NCI-H82 treated with DMSO at 0.1 percent for 48 hours (cell line): Measurements from ENCODE around the gene PSMB3.
"Not testable (repeated sequence)": the region's sequence is repeated elsewhere in the genome, so short reads cannot be mapped to it uniquely, and the experiment has no call there.

ENCODE experiments used
- DNase-seq: peaks from one replicate; lab custom pipeline; 2025; ENCODE audit not compliant: unreplicated experiment; lab: John Stamatoyannopoulos, UW

PSMB3 gene

DNA sequence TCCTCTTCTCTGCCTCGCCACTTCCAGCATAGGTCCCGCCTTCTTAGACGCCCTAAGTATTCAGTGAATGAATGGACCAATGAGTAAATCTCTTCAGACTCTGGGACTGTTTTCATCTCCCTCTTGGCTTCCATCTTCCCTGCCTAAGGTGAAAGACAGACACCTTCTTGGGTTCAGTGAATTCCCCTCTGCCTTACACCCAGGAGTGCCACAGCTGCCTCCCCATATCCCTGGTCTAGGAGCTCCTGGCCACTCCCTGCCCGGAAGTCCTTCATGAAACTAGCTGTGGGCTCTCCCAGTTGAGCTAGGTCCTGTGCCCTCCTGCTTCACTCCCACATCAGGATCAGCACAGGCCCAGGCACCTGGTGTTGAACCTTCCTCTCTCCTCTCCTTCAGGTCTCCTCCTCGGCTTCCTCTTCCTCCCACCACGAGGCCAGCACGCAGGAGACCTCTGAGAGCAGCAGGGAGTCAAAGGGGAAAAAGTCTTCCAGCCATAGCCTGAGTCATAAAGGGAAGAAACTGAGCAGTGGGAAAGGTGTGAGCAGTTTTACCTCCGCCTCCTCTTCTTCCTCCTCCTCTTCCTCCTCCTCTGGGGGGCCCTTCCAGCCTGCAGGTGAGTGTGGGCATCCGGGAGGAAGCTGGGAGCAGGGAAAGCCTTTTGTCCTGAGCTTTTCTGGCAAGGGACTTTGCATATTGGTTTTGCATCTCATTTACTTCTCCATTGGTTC, 37.2 kb upstream of the PSMB3 start:
- DNase-seq: no peak

DNA sequence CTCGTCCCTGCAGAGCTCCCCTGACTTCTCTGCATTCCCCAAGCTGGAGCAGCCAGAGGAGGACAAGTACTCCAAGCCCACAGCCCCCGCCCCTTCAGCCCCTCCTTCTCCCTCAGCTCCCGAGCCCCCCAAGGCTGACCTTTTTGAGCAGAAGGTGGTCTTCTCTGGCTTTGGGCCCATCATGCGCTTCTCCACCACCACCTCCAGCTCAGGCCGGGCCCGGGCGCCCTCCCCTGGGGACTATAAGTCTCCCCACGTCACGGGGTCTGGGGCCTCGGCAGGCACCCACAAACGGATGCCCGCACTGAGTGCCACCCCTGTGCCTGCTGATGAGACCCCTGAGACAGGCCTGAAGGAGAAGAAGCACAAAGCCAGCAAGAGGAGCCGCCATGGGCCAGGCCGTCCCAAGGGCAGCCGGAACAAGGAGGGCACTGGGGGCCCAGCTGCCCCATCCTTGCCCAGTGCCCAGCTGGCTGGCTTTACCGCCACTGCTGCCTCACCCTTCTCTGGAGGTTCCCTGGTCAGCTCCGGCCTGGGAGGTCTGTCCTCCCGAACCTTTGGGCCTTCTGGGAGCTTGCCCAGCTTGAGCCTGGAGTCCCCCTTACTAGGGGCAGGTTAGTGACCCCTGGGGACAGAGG, 36.1 kb upstream of the PSMB3 start:
- no peak for DNase-seq

DNA sequence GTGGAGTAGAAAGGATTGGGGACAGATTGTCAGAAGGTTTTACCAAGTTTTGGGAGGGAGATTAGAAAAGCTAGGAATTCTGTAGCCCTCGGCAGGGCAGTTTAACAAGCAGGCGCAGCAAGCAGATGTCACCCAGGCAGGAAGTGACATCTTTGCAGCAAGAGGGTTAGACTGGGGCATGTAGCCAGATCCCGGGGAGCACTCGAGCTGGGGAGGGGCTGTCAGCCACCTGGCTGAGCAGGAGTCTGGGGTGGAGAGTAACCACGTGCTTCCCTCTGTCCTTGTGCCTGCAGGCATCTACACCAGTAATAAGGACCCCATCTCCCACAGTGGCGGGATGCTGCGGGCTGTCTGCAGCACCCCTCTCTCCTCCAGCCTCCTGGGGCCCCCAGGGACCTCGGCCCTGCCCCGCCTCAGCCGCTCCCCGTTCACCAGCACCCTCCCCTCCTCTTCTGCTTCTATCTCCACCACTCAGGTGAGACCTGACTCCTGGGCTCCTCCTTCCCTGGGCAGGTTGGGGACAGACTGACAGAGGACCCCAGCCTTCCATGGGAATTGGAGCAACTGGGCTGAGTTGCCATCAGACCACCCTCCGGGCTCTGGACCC, 35.3 kb upstream of the PSMB3 start:
- no peak for DNase-seq

DNA sequence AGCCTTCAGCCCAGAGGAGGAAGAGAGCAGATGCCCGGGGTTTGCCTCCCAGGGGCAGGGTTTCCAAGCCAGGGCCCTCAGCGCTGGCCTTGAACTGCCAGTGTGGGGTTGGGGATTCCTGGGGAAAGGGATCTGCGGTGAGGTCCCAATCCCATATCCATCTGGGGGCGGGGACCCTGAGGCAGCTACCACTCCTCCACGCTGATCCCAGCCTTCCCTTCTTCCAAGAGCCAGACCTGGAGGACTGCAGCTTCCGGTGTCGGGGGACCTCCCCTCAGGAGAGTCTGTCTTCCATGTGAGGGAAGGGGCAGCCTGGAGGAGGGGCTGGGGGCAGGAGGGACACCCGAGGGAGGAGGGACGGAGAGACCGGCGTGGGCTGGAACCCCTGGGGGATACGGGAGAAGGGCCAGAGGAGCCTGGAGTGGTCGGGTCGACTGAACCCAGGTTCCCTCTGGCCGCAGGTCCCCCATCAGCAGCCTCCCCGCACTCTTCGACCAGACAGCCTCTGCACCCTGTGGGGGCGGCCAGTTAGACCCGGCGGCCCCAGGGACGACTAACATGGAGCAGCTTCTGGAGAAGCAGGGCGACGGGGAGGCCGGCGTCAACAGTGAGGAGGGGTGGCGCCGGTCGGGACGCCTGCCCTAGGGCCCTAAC, 33.1 kb upstream of the PSMB3 start:
- no peak for DNase-seq

DNA sequence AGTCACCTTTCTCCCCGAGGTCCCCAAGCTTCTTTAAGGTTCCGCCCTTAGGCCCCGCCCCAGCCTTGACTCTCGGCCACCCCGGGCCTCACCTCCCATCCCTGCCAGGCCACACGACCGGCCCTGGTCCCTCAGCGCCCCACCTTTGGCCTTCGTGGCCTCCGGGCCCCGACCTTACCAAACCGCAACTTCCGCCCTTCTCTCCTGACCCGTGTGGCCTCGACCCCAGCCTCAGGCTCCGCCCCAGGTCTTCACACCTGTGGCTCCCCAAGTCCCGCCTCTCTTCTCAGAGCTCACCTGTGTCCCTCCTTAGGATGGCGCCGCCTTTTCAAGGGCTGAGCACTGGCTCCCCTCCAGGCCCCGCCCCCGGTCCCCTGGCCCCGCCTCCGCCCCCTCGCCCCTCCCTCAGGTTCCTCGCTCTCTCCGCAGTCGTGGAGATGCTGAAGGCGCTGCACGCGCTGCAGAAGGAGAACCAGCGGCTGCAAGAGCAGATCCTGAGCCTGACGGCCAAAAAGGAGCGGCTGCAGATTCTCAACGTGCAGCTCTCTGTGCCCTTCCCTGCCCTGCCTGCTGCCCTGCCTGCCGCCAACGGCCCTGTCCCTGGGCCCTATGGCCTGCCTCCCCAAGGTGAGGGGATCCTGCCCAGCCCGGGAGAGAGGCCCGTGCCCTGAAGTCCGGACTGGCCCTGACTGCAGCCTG, 32.4 kb upstream of the PSMB3 start:
- DNase-seq: no peak

DNA sequence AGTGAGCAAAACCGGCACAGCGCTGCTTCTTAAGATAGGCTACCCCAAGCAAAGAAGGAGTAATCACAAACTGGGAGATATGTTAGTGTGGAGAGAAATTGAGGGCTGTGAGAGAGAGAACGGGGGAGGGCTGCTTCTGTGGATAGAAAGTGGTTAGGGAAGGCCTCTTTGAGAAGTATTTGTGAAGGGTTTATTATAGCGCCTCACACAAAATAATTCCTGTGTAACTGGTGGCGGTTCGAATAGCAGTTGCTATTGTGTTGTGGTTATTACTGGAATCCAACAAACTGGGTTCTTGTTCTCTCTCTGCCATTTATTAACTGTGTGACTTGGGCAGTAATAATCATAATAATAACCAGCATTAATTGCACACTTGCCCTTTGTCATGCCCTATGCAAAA, 31.6 kb upstream of the PSMB3 start:
- no peak for DNase-seq

DNA sequence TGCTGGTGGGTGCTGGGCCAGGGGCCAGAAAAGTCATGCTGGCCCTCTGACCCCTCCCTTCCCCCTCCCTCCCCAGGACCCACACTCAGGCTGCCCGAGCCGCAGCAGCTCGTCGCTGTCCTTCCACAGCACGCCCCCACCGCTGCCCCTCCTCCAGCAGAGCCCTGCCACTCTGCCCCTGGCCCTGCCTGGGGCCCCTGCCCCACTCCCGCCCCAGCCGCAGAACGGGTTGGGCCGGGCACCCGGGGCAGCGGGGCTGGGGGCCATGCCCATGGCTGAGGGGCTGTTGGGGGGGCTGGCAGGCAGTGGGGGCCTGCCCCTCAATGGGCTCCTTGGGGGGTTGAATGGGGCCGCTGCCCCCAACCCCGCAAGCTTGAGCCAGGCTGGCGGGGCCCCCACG, 30.7 kb upstream of the PSMB3 start:
- DNase-seq: no peak

DNA sequence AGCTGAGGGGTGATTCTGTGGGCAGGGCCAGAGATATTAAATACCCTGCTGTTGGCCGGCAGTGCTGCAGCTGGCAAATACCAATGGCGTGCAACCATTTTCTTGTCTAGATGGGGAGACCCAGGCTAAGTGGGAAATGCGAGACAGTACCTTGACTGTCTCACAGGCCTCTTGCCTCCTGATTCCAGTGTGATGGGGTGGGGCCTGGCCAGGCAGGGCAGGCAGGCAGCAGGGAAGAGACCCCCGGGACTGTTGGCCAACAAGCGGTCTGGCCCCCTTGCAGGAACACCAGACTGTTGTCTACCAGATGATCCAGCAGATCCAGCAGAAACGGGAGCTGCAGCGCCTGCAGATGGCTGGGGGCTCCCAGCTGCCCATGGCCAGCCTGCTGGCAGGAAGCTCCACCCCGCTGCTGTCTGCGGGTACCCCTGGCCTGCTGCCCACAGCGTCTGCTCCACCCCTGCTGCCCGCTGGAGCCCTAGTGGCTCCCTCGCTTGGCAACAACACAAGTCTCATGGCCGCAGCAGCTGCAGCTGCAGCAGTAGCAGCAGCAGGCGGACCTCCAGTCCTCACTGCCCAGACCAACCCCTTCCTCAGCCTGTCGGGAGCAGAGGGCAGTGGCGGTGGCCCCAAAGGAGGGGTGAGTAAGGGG, 28.1 kb upstream of the PSMB3 start:
- DNase-seq: no peak

DNA sequence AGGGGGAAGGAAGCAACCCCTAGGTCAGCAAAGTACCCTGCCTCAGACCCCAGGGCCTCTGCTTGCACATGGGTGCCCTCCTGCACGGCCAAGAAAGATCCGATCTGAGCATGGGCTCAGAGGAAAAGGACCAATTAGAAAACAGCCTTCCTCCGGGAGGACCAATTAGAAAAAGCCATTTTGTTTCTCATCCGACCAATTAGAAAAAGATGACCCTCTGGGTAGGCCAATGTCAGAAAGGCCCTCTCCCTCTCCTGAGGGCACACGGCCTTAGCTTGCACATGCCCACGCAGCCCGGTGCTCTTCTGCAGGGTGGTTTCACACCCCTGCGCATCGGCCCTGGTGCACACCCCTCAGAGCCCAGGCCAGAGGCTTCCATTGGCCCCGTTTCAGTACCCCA, 27.5 kb upstream of the PSMB3 start:
- DNase-seq: no peak

DNA sequence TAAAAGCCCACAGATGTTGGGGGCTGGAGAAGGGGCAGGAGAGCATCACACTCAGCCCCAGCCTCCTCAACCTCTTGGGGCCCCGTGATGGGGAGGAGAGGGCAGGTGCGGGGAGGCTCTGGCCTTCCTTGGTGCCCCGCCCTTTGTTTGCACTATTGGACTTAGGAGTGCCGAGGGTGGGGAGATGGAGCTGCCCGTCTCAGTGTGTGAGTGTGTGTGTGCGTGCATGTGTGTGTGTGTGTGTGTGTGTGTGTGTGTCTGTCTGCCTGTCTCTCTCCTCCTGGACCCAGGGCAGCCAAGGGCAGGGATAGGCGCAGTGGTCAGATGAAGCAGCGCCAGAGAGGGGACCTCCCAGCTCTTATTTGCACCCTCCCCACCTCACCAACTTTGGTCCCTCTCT, 26.4 kb upstream of the PSMB3 start:
- not testable (repeated sequence) for DNase-seq

DNA sequence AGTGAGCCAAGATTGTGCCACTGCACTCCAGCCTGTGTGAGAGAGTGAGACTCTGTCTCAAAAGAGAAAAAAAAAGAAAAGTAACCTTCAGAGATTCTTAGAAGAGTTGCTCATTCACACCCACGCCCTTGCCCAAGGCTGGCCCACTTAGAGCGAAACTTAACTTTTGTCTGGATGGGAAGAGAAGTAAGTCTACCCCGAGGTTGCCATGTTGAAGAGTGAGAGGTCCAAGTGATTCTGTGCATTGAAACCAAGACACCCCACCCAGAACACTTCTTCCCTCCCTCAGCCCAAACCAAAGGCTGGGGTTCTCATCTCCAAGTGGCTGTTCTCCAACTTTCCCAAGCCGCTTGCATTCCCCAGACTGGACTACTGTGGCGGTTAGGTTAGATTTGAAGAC, 24.8 kb upstream of the PSMB3 start:
- DNase-seq: no peak

DNA sequence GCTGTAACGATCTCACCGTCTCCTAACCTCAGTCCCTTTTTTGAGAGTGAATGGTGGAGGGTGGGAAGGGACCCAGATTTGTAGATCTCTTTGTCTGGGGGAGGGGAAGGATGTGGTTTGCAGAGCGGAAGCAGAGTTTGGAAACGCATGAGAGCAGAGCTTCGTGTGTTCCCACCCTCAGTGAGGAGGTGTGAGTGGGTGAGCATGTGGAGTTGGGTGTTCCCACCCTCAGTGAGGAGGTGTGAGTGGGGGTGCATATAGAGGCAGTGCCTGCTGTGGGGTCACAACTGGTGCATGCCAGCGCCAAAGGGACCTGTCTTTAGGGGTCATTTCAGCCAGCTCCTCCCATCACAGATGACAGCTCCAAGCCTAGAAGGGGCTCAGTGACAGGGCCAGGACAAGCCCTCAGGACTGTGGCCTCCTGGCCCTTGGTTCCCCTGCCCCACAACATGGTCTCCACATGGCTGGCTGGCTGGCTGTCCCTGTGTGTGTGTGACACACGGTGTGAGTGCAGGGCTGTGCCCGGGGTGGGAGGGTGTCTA, 24.2 kb upstream of the PSMB3 start:
- DNase-seq: no peak

DNA sequence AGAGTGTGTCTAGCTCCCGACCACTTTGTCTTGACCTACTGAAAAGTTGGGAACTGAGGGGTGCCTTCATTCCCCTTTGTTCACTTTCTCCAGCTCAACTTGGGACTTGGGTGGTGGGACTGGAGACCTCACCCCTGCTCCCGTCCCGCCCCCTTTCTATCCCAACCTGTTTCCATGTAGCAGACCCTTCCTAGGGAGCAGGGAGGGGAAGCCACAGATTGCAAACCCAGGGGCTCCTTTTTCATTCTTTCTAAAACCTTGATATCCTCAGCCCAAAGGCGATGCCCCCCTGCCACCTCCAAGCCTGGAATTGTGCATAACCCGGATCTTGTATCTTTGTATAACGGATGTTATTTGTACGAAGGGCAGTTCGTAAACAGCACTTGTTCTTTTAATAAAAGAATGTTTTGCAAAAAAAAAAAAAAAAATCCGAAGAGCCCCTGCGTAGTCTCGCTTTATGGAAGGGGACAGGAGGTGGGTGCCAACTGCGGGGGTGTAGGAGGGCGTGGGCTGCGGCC, 23.1 kb upstream of the PSMB3 start:
- DNase-seq: no peak

DNA sequence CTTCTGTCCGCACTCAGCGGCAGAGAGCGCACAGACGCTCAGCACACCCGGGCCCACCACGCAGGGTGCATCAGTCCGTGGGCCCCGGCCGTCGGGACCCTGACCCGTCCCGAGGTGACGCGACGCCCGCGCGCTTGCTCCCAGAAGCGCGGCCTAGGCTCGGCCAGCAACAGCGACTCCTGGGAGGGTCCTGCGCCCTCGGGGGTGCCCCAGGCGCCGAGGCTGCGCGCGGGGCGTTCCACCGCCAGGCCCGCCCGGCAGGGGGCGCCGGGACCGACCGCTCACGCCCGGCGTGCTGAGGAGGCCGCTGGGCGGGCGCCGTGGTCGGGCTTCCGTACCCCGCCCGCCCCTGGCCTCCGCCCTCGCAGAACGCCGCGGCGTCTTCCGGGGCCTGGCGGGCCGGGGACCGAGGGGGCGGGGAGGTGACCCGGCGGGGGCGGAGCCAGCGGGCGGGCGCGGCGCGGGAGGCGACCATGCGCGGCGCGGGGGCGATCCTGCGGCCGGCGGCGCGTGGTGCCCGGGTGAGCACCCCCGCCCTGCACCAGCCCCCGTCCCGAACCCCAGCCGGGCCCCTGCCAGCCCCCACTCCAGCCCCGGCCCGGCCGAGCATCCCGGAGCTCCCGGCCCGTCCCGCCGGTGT, 22.5 kb upstream of the PSMB3 start, which contains the start of gene CISD3:
CISD3 (plus strand) TSS at position 456 of the 640 bp plus-strand sequence; CDS start at position 474, 18 bp downstream.
- DNase-seq: peak; percentile 72

DNA sequence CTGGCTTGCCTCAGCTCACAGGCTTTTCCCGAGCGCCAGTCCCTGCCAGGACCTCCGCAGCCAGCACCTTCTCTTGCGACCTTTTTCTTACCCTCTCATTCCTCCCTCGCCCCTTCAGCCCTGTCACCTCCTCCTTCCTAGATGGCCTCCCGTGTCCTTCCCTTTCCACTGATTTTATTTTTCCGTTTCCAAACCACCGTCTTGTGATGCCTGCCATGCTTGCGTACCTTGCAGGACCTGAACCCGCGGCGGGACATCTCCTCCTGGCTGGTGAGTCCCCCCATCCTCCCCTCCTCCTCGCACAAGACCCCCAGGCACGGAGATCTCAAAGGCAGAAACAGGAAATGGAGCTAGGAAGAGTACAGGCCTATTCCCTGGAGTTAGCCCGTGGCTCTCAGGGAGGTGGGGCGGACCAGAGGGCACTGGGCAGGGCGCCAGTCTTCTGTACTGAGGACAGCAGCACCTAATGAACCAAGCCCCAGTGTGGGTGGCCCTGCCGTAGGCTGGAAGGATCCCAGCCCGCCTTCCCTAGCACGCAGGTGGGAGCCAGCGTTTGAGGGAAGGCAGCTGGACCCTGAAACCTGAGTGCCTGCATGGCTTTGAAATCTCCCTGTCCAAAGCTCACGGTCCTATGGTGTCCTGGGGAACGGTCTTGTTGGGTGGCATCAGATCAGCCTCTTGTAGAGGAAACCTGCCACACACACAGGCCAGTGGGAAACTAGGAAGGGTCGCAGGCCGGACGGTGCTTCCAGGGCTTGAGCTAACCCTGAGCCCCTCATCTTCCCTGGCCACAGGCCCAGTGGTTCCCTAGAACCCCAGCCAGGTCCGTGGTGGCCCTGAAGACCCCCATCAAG, 21.8 kb upstream of the PSMB3 start:
- DNase-seq: no peak

DNA sequence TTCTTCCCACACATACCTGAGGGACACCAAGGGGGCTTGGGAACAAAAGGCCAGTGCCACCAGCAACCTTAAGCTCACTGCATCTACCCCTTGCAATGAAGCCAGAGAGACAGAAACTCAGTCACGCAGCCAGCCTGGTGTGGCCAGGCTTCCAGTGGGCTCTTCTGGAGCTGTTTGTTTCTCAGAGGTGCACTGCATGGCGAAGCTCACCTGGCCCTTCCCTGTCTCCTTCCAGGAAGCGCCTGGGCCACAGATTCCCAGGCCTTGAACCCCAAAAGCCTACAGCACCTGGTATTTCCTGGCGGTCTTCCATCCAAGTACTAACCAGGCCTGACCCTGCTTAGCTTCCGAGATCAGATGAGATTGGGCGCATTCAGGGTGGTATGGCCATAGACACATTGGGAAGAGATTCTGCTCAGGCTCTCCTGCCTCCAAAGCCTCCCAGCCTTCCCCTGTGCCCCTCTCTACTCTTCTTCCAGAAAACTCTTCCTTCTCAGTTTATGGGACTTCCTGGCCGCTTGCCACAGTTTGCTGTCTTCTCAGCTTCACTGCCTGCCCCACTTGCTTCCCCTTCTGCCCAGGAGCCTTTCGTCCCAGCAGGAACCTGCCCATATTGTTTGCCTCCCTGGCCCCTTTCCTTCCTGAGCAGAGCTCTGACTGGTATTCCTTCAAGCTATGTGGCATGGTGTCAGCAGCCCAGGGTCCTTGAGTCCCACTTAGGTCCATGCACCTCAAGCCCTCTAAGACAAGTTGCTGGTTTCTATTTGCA, 20.8 kb upstream of the PSMB3 start:
- no peak for DNase-seq

DNA sequence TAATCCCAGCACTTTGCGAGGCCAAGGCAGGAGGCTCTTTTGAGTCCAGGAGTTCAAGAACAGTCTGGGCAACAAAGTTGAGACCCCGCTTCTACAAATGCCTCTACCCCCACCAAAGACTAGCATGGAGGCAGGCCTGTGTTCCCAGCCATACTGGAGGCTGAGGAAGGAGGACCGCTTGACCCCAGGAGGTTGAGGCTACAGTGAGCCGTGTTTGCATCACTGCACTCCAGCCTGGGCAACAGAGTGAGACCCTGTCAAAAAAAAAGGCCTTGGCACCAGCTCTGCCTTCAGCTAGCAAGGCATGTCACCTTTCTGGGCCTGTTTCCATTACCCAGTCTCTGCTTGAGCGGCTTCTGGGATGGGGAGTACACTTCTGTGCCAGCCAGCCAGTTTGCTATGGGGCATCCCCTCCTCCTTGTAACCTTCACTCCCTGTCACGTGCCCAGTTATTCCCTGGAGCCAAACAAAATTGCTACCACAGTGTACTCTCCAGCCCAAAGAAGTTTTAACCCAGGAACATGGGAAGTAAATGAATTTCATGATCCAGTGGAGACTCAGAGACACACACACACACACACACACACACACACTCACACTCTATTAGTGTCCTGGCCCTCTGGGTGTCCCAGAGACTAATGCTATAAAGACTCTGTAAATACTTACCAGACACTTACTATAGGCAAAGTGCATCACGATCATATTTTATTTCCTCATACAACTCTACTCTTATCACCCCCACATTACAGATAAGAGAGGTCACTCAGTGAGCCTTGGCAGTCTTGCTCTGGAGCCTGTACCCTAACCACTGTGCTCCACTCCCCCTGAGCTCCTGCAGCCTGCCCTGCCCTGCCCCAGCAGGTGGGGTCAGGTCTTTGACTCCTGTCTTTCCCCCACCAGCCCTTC, 19.9 kb upstream of the PSMB3 start:
- no peak for DNase-seq
